Measurements from ENCODE around the gene POC1A.

Gene POC1A

DNA sequence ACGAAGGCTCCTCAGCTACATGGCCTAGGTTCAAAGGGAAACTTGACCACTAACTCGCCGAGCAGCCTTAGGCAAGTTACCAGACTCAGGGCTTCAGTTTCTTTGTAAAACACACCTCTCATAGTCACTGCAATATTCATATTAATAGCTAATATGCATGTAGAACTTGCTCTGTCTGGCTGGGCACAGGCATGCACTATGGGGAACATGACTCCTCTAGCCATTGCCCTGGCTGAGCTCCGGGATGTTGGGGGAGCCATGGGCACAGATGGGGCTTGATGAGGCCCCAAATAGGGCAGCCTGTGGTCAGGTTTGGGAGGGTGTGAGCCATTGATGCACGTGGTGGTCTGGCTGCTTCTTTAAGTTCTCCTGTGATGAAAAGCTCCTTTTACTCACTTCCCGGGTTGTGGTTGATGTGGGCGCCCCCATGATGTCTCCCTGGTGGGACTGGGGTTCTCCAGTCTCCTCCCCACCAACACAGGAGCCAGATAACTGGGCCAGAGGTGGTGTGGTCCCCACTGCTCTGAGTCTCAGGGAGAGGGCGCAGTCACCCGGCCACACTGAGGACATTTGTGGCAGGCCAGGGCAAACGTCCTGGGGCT lies 68.4 kb downstream of the POC1A start:
- no peak for DNase-seq (ENCODE audit: low read depth)

DNA sequence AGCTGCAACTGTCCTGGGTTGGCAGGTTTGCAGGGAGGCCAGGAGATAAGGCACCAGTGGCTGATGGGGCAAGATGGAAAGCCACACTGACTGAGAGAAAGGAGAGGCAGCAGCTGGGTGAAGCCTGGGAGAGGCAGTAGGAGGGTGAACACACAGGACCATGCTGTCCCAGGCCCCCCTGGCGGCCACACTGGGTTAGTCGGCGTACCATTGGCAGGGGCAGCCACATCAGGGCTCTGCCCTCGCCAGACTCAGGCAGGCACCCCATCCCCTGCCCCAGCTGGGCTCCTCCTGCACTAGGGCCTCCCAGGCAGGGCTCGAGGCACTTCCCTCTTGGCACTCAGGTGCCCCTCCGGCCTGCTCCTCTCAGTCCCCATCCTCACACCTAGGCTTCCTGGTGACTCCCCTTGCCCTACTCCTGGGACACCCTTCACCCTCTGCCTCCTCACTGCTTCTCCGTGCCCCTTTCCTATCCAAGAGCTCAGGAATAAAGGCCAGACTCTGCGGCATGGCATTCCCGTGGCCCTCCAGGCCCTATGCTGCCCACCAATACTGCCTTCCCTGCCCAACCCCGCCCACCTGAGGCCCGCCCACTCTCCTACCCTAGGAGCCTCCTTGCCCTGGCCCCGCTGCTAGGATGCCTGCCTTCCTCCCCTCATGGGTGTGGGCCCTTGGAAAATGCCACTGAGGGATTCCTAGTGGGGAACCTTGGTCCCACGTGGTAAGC lies 69.1 kb downstream of the POC1A start:
- DNase-seq (ENCODE audit: low read depth) = no peak

DNA sequence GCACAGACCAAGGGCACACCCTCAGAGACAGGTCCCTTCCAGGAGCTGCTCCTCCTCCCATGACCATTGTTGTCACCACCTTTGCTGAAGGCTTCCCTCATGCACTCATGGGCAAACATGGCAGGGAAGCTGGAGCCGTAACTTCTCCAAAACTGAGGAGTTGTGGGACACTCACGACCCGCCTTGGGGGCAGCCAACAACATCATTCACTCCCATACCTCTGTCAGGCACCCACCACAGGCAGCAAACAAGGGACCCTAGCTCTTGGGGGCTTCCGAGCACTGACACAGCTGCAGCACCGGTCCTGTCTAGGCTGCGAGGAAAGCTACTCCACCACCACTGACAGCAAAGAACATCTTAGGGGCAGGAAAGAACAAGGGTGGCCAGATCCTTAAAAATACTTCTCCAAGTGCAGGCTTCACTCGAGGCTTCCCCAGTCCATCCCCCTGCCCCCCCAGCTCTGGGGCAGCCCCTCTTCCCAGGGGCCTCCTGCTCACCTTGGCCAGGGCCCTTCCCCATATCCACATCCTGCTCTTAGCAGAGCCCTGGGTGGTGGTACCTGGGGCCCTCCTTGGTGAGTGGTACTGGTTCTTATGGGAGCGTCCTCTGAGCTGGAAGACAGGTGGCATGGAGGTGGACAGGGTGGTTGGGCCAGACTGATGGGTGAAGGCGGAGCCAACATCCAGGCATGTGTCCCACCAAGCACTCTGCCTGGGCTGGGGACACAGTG lies 69.8 kb downstream of the POC1A start:
- DNase-seq (ENCODE audit: low read depth) = no peak

DNA sequence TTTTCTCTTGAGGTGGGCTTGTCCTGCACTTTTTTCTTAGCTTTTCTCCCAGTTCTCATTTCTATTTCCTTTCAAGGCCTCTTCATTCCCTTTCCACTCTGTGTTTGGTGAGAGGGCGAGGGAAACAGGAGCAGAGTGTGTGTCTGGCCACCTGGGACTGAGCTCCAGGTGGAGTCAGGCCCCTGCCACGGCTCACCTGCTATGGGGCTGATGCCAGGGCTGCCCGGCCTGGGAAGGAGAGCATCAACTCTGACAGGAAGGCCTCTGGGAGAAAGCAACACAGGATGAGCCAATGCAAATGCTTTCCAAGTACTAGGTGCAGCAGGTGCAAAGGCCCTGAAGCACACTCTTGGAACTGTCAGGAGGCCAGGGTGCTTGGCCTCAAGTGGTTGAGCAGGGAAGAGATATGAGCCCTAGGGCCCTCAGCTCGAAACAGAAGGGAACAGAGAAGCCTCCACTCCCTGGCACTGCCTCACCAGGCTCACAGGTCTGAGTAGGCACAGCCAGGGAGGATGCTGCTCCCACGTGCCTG lies 70.6 kb downstream of the POC1A start:
- DNase-seq (ENCODE audit: low read depth) = no peak

DNA sequence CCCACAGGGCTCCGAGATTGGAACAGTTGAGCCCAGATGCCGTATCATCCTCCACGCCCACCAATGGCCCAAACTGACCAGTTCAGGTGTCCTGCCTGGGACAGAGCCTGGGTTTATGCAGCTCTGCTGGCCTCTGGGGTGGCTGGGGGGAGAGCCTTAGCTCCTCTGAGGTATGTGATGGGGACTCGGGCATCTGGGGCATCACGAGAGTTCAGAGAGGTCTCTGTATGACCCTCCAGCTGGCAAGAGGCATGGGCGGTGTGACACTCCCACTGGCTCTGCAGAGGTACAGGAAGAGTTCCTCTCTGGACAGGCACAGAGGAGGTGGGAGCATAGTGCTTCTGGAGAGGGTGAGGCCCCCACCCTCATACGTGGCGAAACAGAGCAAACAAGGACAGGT lies 71.3 kb downstream of the POC1A start:
- no peak for DNase-seq (ENCODE audit: low read depth)

DNA sequence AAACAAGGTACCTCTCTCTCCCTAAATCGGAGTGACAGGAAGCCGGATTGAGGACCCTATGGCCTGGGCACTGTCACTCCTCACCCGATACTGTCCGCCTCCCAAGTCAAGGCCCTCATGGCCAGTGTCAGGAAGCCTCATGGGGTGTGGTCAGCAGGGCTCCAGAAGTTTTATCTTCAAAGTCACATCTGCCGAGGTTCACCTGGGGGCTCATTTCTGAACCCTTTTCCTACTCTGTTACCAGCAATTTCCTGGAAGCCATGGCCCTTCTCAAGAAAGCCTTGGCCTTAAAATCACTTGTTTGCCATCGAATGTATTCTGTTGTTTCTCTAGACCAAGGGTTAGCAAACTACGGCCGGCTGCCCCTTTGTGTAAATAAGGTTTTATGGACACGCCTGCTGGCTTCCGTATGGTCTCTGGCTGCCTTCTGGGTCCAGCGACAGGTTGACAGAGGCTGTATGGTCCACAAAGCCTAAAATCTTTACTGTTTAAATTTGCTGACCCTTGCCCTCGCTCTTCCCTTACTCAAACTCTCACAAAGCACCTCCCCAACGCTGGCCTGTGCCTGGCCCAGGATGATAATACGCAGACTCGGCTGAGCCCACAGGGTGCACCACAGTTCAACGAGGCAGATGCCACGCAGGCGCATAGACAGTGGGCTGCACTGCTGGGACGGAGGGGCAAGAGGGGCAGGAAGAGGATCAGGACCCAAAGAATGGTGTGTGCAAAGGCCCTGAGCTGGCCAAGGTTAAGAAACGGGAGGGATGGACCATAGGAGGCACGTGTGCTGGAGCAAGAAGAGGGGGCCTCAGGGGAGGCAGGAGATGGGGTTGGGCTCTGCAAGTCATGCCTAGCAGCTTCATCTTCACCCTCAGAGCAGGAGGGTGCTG lies 73.1 kb downstream of the POC1A start:
- DNase-seq (ENCODE audit: low read depth) = no peak

DNA sequence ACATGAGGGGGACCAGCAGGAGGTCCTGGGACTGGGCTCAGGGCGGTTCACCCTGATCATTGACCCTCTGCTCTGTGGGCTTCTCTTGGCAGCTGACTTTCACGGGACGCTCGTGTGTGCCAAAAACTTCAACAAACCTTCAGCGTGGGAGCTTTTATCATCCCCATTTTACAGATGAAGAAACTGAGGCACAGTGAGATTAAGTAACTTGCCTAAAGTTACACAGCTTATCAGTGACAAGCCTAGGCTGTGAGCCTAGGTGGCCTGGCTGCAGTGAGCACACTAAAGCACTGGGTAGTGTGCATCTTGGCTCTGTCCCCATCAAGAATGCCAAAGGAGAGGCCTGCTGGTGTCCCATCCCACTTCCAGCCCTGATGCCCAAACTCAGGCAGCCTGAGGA lies 74.3 kb downstream of the POC1A start:
- no peak for DNase-seq (ENCODE audit: low read depth)

DNA sequence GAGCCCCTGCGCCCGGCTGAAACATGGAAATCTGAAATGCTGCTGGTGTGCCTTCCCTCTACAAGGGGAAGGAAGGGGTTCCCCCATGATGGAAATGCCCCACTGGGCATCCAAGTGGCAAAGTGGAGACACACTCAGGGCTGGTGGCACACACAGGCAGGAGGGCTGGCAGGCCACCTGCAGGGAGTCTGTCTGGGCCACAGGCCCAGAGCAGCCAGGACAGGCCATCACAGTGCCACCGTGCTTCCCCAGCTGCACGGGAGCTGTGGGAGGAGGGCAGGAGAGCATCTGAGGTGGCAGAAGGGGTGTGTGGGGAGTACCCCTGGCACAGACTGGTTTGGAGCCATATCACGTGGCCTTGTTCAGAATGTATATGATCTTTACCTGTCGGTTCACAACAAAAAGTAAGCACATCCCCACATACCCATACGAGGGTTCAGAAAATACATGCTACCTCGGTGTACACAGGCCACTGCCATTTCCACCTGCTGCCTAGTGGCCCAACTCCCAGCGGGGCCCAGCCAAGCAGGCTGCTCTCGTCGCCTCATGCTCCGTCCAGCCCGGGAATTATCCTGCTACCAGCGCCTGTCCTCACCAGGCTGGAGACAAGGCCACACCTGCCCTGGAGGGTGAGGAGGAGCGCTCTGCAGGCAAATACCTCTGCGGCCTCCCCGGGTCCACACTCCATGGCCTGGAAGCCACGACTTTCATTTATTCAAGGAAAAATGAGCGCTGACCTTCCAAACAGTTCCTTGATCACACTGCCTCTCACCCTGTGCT lies 75.3 kb downstream of the POC1A start:
- DNase-seq (ENCODE audit: low read depth) = no peak

DNA sequence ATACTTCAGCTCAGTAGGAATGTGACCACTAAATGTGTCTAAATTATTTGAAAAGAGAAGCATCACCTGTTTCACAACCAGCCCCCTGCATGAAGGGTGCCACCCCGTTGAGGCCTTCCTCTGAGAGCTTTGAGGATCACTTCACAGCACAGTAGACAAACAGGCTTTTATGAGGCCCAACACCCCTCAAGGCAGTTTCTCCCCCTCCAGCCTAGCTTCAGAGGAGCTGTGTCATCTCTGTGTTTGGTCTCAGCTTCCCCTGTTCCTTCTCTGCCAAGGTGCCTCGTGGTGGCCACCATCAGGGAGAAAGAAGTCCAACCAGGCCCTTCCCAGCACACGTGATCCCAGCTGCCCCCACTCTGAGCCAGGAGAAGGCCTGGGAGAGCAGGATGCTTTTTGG lies 76.3 kb downstream of the POC1A start:
- DNase-seq (ENCODE audit: low read depth) = no peak

DNA sequence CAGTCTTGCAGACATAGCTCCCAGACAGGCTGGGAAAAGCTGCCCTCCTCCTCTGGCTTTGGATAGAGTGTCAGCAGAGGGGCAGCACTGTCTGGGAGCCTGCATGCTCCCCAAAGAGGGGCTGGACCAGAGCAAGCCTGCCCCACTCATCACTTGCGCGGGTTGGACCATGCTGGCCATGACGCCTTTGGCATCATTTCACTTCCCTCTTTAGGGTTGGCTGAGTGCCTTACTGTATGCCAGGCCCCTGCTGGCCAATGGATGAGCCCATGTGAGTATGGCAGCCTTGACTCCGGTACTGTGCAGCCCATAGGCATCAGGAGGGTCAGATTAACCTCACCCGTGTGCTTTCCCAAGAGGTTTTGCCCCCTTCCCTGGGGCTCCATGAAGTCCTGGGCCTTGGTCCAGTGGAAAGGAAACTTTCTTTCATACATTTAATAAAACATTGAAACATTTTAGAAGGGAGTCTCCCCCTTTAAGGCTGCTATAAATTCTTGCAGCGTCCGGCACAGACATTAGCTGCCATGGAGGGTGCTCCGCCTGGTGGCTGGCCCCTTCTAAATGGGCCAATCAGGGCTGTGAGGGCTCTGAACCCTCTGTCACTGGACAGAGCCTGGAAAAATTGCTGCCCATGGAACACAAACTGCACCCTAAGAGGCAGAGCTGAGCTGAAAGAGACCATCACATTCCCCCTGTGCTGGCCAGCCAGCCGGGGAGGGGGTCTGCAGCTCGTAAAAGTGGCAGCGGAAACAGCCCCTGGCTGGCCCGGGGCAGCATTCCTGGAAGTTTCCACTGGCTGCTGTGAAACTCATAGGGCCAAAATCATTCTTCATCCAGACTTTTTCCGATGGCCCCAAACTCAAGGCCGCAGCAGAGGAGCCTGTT lies 77.1 kb downstream of the POC1A start:
- no peak for DNase-seq (ENCODE audit: low read depth)

DNA sequence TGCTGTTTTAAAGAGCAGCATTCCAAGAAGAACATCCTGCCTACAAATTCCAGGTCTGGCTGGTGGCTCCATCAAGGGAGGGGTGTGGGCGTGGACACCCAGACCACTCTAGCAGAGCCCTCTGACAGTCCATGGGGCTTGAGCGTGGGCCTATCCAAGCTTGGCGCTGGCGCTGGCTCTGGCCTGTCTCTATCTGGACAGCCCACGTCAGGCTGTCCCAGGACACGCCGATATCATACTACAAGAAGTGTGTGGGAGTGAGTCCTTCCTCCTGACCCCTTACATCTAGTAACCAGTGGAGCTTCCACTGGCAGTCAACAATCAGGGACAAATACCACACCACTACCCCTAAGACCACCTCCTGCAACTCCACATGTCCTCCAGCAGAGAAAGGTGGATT lies 80.7 kb downstream of the POC1A start:
- no peak for DNase-seq (ENCODE audit: low read depth)

DNA sequence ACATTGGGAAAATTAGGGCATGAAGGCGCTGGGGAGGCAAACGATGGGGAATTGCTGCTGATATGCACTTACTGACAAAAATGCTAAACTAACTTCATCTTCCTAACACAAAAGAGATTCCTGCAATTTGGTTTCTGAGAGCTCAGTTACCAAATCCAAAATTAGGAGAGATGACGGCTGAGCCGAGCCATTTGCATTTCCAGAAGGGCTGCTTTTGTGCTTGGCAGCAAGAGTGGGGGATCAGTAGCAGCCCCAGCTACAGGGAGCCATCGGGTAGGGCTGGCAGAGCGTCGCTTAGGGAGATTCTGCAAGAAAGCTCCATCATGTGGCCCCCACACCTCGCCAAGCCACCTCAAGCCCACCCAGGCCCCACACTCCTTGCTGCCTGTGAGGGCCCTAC lies 81.8 kb downstream of the POC1A start:
- no peak for DNase-seq (ENCODE audit: low read depth)

DNA sequence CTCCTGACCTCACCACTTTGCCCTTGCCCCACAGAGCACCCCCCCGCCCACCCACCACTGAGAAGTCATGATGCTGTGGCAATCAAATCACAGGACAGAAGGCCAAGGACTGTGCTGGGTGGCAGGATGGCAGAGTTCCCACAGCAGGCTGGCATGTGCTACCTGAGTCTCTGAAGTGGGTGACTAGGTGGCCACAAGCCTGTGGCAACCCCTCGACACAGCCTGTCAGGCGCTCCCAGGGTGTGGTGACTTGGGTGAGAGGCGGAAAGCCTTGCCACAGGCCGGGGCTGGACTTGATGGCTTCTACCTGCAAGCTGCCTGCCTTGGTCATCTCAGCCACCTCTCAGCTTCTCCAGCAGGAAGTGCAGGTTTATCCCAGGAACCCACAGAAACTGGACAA lies 82.2 kb downstream of the POC1A start:
- DNase-seq (ENCODE audit: low read depth) = no peak

DNA sequence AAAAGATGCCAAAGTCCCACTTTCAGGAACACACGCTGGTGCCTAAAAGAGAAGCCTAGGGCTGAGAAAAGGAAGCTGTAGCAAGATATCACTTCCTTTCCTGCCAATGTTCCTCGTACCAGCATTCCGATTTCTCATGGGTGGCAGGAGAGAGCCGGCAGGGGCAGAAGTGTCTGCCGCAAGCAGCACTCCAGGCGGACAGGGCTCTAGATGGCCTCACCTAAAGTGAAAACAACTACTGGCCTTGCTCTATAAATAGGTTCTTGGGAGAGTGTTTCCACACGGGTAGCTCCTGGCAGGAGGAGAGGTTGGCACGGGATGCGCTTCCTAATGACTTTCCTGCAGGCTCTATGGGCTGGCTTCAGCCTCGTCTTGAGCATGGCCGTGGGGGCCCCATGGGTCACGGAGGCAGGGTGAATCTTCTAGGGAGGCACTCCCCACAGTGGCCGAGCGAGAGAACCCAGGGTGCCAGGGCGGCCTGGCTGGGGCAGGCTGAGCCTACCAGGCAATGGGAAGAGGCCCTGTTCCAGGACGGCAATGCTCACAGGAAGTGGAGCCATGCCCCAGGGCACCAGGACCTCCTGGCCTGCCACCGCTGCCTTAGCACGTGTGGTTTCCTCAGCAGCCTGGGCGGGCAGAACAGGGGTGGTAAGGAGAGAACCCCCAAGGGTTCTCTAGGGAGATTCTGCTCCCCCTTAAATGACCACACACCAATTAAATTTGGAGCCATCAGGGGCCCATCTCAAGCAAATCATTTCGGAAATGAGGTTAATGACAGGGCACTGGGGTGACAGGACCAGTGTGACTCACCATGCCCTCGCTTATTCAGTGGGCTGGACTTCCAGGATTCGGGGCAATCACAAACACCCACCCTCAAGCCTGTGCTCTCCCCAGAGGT lies 83.2 kb downstream of the POC1A start:
- DNase-seq (ENCODE audit: low read depth) = no peak

DNA sequence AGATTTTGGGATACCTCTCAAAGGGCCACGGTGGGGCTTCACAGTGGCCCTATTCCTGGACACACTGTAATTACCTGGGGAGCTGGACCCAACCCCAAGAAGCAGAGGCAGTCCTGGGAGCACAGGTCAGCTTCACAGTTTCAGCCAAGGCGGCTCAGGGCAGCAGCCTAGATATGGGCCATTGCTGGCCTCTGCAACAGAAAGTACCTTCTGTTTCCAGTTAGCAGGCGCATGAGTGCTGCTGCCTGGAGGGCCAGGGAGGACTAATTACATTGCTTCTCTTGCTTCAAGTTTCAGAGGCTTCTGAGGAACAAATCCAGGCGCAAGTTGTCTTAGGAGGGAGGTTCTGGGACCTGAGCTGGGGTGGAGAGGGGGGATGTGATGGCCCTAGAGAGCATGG lies 84.4 kb downstream of the POC1A start:
- no peak for DNase-seq (ENCODE audit: low read depth)

DNA sequence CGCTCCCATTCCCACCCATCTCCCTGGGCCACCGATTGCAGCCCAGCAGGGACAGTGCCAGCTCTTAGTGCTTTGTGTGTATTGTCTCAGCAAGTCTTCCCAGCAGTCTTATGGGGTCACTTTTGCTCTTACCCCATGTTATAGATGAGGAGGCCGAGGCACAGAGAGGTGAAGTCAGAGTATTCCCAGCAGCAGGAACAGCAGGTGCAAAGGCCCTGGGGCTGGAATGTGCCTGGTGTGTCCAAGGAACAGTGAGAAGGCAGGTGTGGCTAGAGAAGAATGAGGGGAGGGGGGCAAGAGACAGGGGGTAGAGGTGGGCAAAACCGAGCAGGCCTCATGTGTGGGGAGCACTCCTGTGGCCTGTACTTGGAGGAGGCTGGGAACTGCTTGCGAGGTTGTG lies 85.1 kb downstream of the POC1A start:
- DNase-seq (ENCODE audit: low read depth) = no peak

DNA sequence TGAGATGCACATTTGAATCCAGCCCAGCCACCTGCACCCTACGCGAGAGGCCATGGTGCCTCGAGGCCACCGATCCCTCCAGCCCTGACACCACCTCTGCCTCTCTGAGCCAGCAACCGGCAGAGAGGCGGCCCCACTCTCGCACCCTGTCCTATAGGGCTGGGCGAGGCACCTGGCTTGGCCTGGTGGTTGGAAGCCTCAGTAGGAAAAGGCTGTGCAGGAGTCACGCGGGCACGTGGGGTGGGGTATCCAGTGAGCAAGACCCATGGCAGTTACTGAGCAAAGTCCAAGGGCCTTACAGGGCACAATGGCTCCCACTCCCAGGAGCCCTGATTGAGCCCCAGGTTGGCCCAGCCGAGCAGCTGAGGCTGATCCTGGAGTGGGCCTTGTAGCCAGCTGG lies 85.5 kb downstream of the POC1A start:
- DNase-seq (ENCODE audit: low read depth) = no peak

DNA sequence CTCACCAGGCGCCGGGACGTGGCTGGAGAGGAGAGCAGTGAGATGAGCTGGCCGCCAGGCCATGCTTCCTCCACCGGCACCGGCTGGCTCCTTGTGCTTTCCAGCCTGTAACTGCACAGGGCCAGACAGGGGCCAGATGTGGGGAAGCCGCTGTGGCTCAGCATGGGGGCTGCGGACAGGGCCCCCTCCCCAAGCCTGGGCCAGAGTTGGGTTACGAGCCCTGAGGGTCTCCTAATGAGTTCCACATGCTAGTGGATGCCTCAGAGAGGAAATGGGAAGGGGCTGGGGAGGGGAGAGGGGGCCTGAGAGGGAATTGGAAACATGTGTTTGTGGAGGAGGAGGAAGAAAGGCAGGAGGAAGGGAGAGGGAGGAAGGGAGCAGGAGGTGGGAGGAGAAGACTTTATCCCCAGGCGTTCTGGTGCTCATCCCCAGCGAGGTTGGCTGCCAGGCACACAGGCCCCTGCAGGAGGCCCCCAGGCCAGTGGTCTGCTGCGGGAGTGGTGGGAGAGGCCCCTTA lies 86.1 kb downstream of the POC1A start:
- no peak for DNase-seq (ENCODE audit: low read depth)

DNA sequence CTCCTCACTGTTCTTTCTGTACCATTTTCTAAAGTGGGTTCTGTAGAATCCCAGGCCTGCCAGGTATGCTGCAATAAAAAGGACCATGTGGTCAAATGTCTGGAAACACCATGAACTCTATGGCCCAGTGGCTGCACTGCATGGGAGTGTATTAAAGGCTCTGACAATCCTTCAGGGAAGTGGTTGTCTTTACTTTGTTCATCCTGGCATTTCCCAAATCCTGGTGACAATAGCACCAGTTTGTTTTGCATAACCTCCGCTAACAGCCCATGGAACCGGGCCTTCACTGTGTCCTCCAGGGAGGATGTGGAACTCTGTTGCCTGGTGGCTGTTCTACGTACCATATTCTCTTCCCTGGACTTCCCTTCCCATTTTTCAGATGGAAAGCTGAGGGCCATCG lies 86.7 kb downstream of the POC1A start:
- DNase-seq (ENCODE audit: low read depth) = no peak

All from stimulated activated CD8-positive, alpha-beta memory T cell treated with anti-CD3 and anti-CD28 coated beads, Interleukin-15, amount 100 ng/mL, for 1 hour (primary cell).